HG03571 (cell line): ENCODE results near the gene LDB3.

Source experiments
- ATAC-seq: cut with Tn5 transposase; IDR thresholded peaks from one replicate; pipeline ENCODE4 v1.9.1; 2021; ENCODE audit not compliant: unreplicated experiment

LDB3 gene

GRCh38 chr10:86684331-86685097, 16.2 kb downstream of the LDB3 start:
- no peak for ATAC-seq

DNA sequence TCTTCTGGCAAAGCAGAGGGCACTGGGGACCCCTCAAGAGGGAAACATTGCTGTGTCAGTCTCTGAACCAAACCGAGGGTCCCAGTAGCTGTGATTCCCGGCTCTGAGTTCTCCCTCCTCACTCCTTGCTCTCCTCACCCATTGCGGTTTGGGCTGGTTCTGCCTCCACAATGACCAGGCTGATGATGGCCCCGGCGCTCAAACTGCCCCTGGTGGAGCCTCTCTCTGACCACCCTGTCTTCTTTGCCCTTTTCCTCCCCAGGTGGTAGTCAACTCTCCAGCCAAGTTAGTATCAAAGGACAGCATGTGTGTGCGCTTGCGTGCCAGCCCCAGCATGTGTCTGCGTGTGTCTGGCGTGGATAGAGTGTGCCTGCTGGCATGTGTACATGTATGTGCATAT, 17.1 kb downstream of the LDB3 start:
- ATAC-seq: no peak

DNA sequence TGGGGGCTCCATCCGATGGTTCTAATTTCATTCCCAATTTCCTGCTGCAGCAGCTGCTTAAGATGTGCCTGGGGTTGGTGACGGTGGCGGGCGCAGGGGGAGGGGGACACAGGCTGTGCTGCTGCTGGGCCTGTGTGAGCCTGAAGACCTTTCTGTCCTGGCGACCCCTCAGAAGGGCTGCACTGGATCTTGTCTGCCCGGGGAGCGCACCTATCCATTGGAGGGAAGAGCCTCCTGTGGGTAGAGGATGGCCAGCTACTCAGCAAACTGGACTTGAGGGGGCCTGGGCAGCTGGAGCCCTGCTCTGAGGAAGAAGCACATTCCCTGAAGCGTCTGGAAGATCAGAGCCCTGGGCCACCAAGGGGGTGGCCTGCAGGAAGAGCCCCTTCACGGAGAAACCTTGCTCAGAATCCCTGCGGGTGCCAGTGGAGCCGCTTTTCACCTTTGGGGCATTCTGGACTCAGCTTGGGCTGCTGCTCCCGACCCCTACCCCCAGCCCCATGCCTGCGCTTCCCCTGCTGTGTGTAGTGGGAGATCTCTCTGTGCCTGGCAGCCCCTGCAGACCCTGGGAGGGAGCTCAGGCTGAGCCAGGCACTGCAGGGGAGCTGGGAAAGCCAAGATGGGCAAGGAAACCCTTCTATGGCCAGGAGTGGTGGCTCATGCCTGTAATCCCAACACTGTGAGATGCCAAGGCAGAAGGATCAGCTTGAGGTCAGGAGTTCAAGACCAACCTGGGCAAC, 17.8 kb downstream of the LDB3 start:
- ATAC-seq: no peak

DNA sequence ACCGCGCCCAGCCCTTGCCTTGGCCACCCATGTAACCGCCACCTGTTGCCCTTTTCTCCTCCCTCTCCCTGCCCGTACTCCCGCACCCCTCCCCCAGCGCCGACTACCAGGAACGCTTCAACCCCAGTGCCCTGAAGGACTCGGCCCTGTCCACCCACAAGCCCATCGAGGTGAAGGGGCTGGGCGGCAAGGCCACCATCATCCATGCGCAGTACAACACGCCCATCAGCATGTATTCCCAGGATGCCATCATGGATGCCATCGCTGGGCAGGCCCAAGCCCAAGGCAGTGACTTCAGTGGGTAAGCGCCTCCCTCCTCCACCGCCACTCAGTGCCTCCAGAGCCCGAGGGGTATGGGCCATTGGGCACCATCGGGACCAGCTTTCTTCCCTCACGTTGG, 18.7 kb downstream of the LDB3 start:
- ATAC-seq: no peak

DNA sequence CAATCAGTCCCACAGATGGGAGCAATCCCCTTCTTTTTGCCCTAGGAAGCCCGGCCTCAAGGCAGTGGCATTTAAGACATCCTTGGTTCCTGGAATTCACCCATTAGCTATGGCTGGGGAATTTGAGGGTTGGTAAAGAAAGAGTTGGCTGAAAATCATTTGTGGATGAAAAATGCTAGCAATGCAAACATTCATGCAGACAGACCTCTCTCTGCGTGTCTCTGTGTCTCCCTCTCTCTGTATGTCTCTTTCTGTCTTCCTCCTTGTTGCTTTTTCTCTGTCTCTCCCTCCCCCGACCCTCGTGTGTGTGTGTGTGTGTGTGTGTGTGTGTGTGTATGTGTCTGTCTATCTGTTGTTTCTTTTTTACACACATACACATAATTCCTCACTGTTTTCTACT, 19.4 kb downstream of the LDB3 start:
- ATAC-seq: no peak

DNA sequence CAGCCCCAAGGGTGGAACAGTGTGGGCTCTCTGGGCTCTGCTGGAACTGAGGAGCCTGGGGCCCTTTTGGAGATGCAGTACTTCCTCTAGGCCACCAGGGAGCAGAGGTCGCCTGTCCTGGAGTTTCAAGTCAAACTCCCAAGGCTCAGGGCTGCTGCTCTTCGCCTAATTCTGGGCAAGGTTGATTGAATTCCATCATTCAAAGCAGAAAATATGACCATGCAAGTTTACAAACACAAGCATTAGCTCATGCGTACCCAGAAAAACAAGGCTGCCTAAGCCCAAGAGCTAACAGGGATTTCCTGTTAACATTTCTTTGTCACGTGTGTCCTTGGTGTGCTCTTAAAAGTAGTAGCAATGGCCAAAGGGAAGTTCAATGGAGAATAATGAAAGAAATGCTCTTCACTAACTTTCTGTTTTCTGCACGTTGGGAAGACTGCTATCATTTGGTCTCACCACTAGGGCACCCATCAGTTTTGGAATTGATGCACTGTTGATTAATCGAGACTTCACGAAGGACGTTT, 20.1 kb downstream of the LDB3 start:
- no peak for ATAC-seq

DNA sequence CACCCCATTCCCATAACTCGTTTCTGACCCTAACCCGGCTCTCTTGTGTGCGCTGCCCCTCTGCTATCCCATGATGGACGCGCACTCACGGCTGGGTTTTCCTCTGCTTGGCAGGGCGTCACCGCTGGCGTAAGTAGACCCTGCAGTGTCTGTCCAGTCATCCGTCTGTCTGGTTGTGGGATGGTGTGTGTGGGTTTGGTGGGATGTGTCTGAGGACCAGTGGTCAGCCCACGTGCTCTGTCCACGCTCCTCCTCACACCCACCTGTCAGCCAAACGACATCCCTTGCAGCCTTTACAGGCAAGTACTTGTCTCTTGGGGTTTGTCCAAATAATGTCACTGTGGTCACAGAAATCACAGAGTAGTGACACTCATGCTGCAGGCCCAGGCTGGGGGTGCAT, 20.8 kb downstream of the LDB3 start:
- ATAC-seq: no peak

GRCh38 chr10:86690231-86690630, 21.9 kb downstream of the LDB3 start:
- ATAC-seq: no peak

DNA sequence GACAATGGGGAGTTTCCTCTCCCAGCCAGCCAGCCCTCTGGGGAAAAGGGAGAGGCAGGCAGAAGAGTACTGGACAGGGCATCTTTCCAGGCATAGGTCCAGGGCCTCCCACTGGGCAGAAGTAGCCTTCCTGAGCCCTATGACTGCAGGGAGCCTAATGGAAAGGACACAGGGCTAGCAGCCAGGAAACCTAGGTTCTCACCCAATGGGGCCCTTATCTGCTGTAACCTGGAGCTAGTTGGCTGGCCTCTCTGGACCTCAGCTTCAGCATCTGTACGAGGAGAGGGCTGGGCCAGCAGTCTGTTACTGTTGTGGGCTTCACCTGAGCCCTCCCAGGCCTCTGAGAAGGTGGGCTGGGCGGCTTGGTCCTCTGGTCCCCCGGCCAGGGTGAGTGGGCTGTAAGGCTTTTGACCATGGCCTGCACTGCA, 22.4 kb downstream of the LDB3 start:
- no peak for ATAC-seq

- no peak for ATAC-seq
Measured at GRCh38 chr10:86691333-86692022, 23.2 kb downstream of the LDB3 start.

DNA sequence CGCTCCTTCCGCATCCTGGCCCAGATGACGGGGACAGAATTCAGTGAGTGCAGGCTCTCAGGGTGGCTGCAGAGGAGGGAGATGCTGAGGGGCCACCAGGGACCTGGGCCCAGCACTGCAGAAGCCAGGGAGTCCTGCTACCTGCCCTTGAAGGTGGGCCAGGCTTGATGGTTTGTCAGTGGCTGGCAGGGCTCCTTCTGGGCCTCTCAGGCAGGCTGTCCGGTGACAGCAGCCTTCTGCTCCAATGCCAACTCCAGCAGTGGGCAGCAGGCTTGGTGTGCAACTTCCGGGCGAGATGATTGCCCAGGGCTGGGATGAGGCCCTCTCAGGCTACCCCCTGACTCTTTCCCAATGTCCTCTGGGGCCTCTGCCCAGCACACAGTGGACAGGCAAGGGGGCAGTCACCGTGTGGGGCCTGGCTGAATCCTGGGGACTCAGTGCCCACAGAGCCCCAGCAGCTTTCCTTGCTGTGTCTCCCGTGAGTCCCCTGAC, 23.8 kb downstream of the LDB3 start:
- no peak for ATAC-seq

DNA sequence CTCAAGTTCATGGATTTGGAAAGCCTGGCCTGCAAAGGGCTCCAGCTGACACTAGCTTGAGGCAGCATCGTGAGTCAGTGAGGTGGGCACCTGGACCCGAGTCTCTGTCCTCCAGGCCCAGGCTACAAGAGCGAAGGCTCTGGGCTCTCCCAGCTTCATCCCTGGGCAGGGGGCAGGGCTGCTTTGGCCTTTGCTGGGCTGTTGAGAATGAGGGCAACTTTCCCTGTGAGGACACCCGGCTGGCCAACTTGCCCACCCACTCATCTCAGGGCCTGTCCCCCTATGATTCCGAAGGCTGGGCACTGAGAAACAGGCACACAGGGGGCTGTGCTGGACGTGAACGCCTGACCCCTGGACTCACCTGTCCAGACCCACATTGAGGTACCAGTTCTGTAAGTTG, 24.4 kb downstream of the LDB3 start:
- no peak for ATAC-seq

DNA sequence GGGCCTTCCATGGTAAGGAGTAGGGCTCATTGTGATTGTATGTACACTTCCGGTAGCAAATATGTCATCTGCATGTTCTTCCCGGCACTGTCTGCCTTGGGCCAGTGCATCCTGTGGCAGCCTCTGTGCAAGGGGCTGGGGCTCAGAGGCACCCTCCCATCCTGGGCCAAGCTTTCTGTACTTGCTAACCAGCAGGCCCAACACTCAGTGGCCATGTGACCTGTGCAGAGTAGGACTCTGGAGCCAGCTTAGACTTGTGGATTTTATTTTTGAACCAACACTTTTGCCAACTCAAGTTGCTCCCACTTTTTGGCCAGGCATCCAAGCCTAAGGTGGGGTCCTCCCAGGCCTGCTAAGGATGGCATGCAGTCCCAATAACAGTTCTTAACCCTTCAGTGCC, 25.0 kb downstream of the LDB3 start:
- ATAC-seq: no peak

DNA sequence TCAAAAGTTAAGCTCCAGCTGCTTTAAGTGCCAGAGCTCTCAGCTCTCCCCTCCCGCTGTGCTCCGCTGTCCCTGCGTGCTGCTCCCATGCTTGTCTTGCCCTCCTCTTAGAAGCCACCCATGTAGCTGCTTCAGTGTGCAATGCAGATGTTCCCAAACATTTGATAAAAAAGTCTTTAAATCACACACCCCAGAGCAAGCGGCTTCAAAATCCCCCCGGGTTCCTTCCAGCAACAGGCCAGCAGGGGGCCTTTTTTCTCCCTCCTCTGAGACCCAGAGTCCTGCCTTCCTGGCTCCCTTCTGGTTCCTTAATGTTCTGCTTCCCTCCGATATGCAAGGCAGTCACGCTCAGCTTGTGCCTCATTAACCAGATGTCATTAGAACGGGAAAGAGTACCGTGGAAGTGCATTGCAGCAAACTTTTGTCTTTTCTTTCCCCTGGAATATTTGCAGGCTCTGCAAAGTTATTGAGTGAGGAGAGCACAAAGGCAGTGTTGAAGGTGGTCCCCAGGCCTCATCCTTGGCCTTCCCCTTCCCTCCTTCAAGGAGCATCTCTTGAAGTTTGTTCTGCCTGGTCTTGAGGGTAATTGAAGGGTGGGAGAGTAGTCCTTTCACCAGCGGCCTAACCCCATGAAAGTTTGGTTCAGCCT, 25.5 kb downstream of the LDB3 start:
- no peak for ATAC-seq

DNA sequence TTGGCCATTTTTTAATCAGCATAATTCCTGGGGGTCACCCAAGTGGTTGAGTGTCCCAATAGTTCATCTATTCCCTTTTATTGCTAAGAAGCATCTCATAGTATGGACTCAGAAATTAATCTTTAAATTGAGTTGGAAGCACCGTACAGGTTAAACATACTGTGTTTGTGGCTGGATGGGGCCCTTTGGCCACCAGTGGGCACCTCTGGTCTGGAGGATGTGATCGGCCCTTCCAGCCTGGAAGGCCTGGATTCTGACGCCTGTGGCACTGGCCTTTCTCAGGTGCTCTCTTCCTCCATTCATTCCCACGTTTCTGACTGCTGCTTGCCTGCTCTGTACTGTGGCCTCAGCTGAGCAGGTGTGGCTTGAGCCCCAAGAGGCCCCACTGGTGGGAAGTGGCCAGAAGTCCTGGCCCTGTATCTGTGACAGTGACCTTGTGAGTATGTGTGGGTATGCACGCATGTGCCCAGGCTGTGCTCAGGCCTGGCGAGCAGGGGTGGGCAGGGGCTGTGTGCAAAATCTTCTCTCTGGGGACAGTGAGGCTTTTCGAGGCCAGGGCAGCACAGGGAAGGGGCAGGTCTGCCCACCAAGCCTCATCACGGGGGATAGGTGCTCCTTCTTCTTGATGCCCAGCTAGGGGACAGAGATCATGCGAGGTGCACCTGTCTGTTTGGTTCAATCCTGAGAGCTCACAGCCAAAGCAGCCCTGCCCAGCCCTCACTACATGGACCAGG, 30.1 kb downstream of the LDB3 start:
- no peak for ATAC-seq

- ATAC-seq: no peak
Measured at GRCh38 chr10:86699125-86699524, 30.8 kb downstream of the LDB3 start.

DNA sequence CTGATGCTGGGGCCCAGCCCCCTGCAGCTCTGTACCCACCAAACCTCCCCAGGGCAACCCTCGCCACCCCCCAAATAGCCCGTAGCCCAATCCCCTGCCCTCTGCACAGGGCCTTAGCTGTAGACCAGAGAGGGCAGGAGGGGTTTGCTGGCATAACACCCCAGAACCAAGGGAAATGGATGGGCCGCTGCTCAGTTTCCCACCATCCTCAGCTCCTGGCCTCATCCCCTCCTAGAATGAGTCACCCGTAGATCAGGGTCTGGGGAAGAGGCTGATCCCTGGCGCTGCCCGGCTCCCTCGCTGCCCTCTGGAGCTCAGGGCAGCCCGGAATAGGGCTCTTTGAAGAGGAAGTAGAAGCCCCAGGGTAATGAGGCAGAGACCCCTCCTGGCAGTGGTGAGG, 31.2 kb downstream of the LDB3 start:
- no peak for ATAC-seq

GRCh38 chr10:86699991-86700840, 31.9 kb downstream of the LDB3 start:
- no peak for ATAC-seq

DNA sequence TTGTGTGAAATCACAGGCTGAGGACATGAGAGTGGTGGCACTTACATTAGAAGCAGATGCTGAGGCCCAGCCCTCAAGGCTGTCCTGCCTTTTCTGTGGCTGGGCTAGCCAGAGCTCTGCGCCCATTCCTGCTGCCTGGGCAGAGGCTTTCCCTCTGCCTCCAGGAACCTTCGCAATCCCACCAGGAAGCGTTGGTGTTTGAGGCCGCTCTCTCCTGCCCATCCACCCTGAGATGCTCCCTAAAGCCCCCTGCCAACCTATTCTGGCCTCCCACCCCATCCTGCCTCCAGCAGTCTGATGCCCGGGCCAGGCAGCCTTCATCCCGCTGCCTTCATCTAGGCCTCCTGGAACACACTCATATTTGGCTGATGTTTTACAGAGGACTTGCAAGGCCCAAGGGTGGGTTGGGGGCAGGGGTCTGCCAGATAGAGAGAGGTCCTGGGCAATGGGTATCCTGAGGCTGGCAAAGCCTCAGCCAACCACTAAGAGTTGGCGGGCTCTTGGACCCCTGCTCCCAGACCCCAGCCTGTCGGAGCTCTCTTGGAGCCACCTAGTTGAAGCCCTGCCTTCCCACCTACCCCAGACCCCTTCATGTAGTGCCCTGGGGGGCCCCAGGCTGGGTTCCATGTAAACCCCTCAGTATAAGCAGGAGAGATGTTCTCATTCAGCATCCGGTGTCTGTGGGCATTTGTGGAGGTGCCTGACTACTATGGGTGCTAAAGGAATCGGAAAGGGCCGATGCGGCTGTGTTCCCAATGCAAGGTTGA, 32.7 kb downstream of the LDB3 start:
- no peak for ATAC-seq
